Activated naive CD8-positive, alpha-beta T cell treated with anti-CD3 and anti-CD28 coated beads, Interleukin-2, amount 10 ng/mL, durations not matched to agents 7 days and 5 days (primary cell): ENCODE results near the gene NPSR1. TPM values are rescaled to one million over a fixed set of nuclear protein-coding genes. Genes with fewer than 3 reads are reported as not detected.
"Not testable (repeated sequence)": the region's sequence is repeated elsewhere in the genome, so short reads cannot be mapped to it uniquely, and the experiment has no call there.

Source experiments
- ATAC-seq: fragments of 150-1000 bp; cut with Tn5 transposase; one replicate; pipeline ENCODE4 v1.10.0; 2021; ENCODE audit warnings: low read depth, moderate library complexity
- POLR2A ChIA-PET: fragments of 350-600 bp; sonication (Branson Sonifier 250); formaldehyde crosslinking; loops from one replicate; lab custom pipeline; 2021; ENCODE audit warnings: antibody characterized with exemption; lab: Charles Lee
- DNase-seq: peaks from one replicate; pipeline ENCODE4 v3.0.0; 2021
- H3K27ac Mint-ChIP-seq: one replicate; pipeline ENCODE4 v1.8.0; 2022; ENCODE audit warnings: mild to moderate bottlenecking, mixed read lengths
- H3K27me3 Mint-ChIP-seq: one replicate; pipeline ENCODE4 v1.8.0; 2022; ENCODE audit warnings: mild to moderate bottlenecking, moderate library complexity, mixed read lengths
- H3K36me3 Mint-ChIP-seq: one replicate; pipeline ENCODE4 v1.8.0; 2021; ENCODE audit warnings: mild to moderate bottlenecking, mixed read lengths
- H3K4me1 Mint-ChIP-seq: one replicate; pipeline ENCODE4 v1.8.0; 2021; ENCODE audit warnings: mixed read lengths
- H3K4me3 Mint-ChIP-seq: one replicate; pipeline ENCODE4 v1.8.0; 2022; ENCODE audit warnings: mild to moderate bottlenecking, moderate library complexity, mixed read lengths
- H3K9me3 Mint-ChIP-seq: one replicate; pipeline ENCODE4 v1.8.0; 2021; ENCODE audit warnings: mixed read lengths
- total RNA-seq, 2 experiments: library from RNA; stranded (reverse); gene quantifications; one replicate each; pipeline ENCODE4 v1.2.3, GENCODE V29; 2021

The NPSR1 gene, protein sequence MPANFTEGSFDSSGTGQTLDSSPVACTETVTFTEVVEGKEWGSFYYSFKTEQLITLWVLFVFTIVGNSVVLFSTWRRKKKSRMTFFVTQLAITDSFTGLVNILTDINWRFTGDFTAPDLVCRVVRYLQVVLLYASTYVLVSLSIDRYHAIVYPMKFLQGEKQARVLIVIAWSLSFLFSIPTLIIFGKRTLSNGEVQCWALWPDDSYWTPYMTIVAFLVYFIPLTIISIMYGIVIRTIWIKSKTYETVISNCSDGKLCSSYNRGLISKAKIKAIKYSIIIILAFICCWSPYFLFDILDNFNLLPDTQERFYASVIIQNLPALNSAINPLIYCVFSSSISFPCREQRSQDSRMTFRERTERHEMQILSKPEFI
- not detected for total RNA-seq

DNA sequence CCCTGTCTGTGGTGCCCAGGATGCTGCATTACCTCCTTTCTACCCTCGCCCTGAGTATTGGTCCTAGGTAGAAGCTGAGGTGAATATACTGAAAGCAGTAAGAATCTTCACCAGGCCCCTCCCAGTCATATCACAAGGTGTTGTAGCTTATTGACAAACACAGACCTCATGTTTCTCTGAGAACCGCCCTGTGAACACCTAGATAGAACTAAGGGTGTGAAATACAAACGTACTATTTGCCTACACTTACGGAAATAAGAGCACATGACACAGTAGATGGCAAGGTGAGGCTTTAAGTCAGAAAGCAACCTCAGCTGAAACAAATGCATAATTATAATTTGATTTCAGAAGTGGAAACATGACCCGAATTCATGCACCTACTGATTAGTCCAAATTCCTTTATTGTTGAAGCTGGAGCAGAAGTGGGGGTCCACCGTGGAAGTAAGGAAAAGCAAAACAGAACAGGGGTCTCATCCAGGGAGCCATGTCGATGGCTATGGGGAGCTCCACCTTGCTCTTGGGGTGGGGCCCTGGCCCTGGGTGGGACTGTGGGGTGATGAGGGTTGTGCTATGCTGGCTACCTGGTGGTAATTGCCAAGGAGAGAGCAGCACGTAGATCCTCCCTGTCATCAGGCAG lies at the start of gene NPSR1:
Gene NPSR1, plus strand, starts transcription at position 587 of the 637 bp plus-strand sequence. CDS start 195 bp downstream, outside the sequence.
- Mint-ChIP-seq H3K4me1 (no peaks in the 10 kb centered on the region), H3K27ac (no peak within 1 kb of the TSS), H3K36me3 (no peaks in the 10 kb centered on the region), H3K4me3 (no peak within 1 kb of the TSS), H3K27me3 (no peaks in the 10 kb centered on the region), H3K9me3 (no peaks in the 10 kb centered on the region)
- ATAC-seq (no peak), DNase-seq (no peak)
- POLR2A ChIA-PET = no interaction called here

- DNase-seq = no peak
- no peak for ATAC-seq
- Mint-ChIP-seq H3K9me3 (no peaks in the 10 kb centered on the region), H3K27me3 (no peaks in the 10 kb centered on the region), H3K4me1 (no peaks in the 10 kb centered on the region), H3K4me3 (no peak overlapping the region), H3K36me3 (no peaks in the 10 kb centered on the region), H3K27ac (no peak overlapping the region)
- POLR2A ChIA-PET = no interaction called here
Measured at GRCh38 chr7:34612661-34613060, 45.4 kb upstream of the NPSR1 start.

GRCh38 chr7:34620425-34620824 lies 37.6 kb upstream of the NPSR1 start:
- Mint-ChIP-seq H3K27ac (no peak overlapping the region), H3K36me3 (no peaks in the 10 kb centered on the region), H3K4me1 (no peaks in the 10 kb centered on the region), H3K27me3 (no peaks in the 10 kb centered on the region), H3K4me3 (no peak overlapping the region), H3K9me3 (no peaks in the 10 kb centered on the region)
- ATAC-seq (no peak), DNase-seq (no peak)
- POLR2A ChIA-PET = no interaction called here

GRCh38 chr7:34622182-34622581 lies 35.8 kb upstream of the NPSR1 start:
- Mint-ChIP-seq H3K27me3 (no peaks in the 10 kb centered on the region), H3K4me1 (no peaks in the 10 kb centered on the region), H3K4me3 (no peak overlapping the region), H3K27ac (no peak overlapping the region), H3K36me3 (no peaks in the 10 kb centered on the region), H3K9me3 (no peaks in the 10 kb centered on the region)
- DNase-seq (no peak), ATAC-seq (no peak)
- POLR2A ChIA-PET = no interaction called here

DNA sequence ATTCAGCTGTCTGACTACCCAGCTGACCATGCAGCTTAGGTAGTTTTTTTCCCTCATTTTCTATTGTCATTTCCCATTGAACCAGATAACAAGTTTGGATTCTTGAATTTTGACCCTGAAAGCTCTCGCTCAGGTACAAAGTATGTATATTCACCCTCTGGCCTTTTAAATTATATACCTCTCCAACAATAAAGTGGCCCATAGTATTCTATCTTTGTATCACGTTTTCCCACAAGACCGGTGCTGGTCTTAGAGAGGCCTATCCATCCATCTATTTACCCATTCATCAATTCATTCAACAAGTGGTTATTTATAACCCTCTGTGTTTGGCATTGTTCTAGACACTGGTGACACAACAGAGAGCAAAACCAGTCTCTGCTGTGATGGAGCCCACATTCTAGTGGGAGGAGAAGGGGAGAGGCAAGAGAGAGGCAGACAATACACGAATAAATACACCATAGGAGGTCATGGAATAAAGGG lies 35.2 kb upstream of the NPSR1 start:
- POLR2A ChIA-PET = no interaction called here
- DNase-seq (no peak), ATAC-seq (no peak)
- no peaks in the 10 kb centered on the region for H3K36me3 Mint-ChIP-seq
- no peaks in the 10 kb centered on the region for H3K9me3 Mint-ChIP-seq
- H3K27ac Mint-ChIP-seq = no peak overlapping the region
- no peak overlapping the region for H3K4me3 Mint-ChIP-seq
- H3K4me1 Mint-ChIP-seq = no peaks in the 10 kb centered on the region
- no peaks in the 10 kb centered on the region for H3K27me3 Mint-ChIP-seq

DNA sequence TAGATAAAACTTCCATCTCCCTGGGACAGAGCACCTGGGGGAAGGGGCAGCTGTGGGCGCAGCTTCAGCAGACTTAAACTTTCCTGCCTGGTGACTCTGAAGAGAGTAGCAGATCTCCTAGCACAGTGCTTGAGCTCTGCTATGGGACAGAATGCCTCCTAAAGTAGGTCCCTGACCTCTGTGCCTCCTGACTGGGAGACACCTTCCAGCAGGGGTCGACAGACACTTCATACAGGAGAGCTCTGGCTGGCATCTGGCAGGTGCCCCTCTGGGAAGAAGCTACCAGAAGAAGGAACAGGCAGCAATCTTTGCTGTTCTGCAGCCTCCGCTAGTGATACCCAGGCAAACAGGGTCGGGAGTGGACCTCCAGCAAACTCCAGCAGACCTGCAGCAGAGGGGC lies 29.4 kb upstream of the NPSR1 start:
- H3K36me3 Mint-ChIP-seq, H3K4me3 Mint-ChIP-seq, H3K27ac Mint-ChIP-seq, DNase-seq, H3K27me3 Mint-ChIP-seq, H3K9me3 Mint-ChIP-seq, H3K4me1 Mint-ChIP-seq, POLR2A ChIA-PET, ATAC-seq: not testable (repeated sequence)

DNA sequence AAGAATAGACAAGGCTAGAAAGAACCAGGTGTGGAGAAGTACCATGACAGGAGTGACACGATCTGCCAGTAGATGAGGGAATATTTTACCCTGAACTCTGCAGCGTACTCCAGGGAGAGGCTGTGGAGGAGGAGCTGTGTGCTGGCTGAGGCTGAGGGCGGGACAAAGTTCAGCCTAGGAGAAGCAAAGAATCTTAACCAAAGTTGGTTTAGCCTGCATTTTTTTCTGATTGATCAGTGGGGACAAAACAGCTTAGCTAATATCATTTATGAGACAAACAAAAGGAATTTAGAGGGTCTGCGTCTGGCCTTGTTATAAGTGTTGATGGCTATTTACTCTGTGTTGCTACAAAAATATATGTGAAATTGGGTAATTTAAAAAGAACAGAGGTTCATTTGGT lies 5.2 kb upstream of the NPSR1 start:
- H3K4me3 Mint-ChIP-seq = no peak overlapping the region
- H3K36me3 Mint-ChIP-seq = no peaks in the 10 kb centered on the region
- H3K9me3 Mint-ChIP-seq = no peaks in the 10 kb centered on the region
- no peak for DNase-seq
- H3K27ac Mint-ChIP-seq = no peak overlapping the region
- peaks cover 2% of the 10 kb centered on the region for H3K27me3 Mint-ChIP-seq
- POLR2A ChIA-PET = no interaction called here
- H3K4me1 Mint-ChIP-seq = no peaks in the 10 kb centered on the region
- ATAC-seq = no peak

DNA sequence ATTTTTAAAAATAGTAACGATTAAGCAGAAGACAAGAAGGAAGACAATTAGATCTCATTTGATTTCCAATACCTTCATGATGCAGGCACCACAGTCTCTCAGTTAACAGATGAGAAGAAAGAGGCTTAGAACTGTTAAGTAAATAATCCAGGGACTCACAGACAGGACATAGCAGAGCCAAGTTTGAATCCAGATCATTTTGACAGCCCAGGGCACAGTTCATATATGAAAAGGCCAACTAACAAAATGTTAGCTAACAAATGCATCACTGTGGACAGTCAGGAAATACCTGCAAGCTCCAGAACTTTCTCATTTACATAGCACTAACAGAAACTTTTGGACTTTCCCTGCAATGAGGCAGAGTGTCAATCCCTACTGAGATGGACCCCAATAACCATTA lies 4.2 kb upstream of the NPSR1 start:
- Mint-ChIP-seq H3K36me3 (no peaks in the 10 kb centered on the region), H3K27ac (no peak overlapping the region), H3K4me1 (no peaks in the 10 kb centered on the region), H3K27me3 (no peaks in the 10 kb centered on the region), H3K4me3 (no peak overlapping the region), H3K9me3 (no peaks in the 10 kb centered on the region)
- ATAC-seq = no peak
- POLR2A ChIA-PET = no interaction called here
- no peak for DNase-seq

DNA sequence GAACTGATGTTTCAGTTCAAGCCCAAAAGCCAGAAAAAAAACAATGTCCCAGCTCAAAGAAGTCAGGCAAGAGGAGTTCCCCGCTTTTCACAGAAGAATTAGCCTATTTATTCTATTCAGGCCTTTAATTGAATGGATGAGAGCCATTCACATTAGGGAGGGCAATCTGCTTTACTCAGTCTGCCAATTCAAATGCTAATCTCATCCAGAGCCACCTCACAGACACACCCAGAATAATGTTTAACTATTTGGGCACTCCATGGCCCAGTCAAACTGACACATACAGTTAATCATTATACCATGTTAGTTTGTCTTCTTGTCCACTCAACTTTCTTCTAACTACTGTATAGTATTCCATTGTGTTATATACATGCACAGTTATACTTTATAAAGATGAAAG lies 2.6 kb upstream of the NPSR1 start:
- Mint-ChIP-seq H3K4me3 (no peak overlapping the region), H3K4me1 (no peaks in the 10 kb centered on the region), H3K36me3 (no peaks in the 10 kb centered on the region), H3K27me3 (no peaks in the 10 kb centered on the region), H3K9me3 (no peaks in the 10 kb centered on the region), H3K27ac (no peak overlapping the region)
- POLR2A ChIA-PET = no interaction called here
- ATAC-seq (no peak), DNase-seq (no peak)

GRCh38 chr7:34656041-34656440 lies 2.0 kb upstream of the NPSR1 start:
- H3K36me3 Mint-ChIP-seq = no peaks in the 10 kb centered on the region
- no peak overlapping the region for H3K27ac Mint-ChIP-seq
- no peaks in the 10 kb centered on the region for H3K27me3 Mint-ChIP-seq
- H3K4me3 Mint-ChIP-seq = no peak overlapping the region
- no peaks in the 10 kb centered on the region for H3K4me1 Mint-ChIP-seq
- no peaks in the 10 kb centered on the region for H3K9me3 Mint-ChIP-seq
- POLR2A ChIA-PET = no interaction called here
- DNase-seq (no peak), ATAC-seq (no peak)

- no peak for DNase-seq
- H3K4me3 Mint-ChIP-seq = no peak overlapping the region
- no peaks in the 10 kb centered on the region for H3K9me3 Mint-ChIP-seq
- H3K27me3 Mint-ChIP-seq = no peaks in the 10 kb centered on the region
- POLR2A ChIA-PET = no interaction called here
- H3K4me1 Mint-ChIP-seq = no peaks in the 10 kb centered on the region
- H3K36me3 Mint-ChIP-seq = no peaks in the 10 kb centered on the region
- ATAC-seq = no peak
- no peak overlapping the region for H3K27ac Mint-ChIP-seq
Measured at GRCh38 chr7:34659472-34660075, 1.6 kb downstream of the NPSR1 start.

DNA sequence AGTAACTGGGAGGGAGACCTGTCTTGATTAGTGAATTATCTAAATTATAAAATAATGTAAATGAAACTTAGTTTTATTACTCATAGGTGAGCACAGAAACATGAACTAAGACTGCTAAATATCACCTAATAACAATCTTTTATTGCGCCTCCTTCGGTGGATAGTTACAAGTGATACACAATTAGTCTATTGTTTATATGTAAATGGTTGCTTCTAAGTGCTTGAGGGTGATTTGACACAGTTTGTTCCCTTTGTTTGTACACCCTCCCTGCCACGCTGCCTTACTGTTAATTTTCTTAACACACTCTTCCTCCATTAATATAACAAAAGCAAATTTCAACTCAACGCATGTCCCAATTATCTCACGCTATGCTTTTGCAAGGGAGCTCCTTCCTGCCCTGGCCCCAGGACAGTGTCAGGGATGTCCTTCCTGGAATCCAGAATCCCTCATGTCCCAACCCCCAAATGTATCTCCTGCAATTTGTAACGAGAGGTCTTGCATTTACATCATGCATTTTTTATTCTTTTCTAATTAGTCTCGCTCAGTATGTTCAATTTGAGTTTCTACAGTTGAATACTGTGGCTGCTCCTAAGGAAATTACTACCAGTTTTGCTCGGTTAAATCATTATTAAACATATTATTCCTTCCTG lies 4.2 kb downstream of the NPSR1 start:
- no peaks in the 10 kb centered on the region for H3K9me3 Mint-ChIP-seq
- no peak for ATAC-seq
- H3K4me3 Mint-ChIP-seq = no peak overlapping the region
- H3K36me3 Mint-ChIP-seq = no peaks in the 10 kb centered on the region
- no peaks in the 10 kb centered on the region for H3K27me3 Mint-ChIP-seq
- DNase-seq = no peak
- no peak overlapping the region for H3K27ac Mint-ChIP-seq
- H3K4me1 Mint-ChIP-seq = no peaks in the 10 kb centered on the region
- POLR2A ChIA-PET = no interaction called here

DNA sequence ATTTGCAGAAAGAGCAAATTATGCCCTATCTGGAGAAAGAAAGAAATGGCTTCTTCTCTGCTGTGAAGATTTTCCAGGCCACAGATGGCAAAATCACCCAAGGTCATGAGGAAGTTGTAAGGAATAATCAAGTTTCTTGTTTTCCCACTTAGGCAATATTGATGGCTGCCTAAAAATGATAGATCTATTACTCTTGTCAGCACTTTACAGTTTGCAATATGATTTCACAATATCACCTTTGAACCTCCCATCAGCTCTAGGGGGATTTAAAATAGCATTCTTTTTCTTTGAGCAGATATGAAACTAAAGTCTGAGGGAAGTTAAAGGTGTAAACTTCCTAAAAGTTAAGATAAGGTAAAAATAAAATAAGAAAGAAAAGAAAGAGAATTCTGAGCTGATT lies 6.7 kb downstream of the NPSR1 start:
- POLR2A ChIA-PET = no interaction called here
- H3K4me3 Mint-ChIP-seq = no peak overlapping the region
- DNase-seq = no peak
- H3K9me3 Mint-ChIP-seq = no peaks in the 10 kb centered on the region
- ATAC-seq = no peak
- no peak overlapping the region for H3K27ac Mint-ChIP-seq
- H3K36me3 Mint-ChIP-seq = no peaks in the 10 kb centered on the region
- no peaks in the 10 kb centered on the region for H3K27me3 Mint-ChIP-seq
- H3K4me1 Mint-ChIP-seq = no peaks in the 10 kb centered on the region
